K562 (cell line): ENCODE data around the gene WWOX.

Experiments
- KDM5B ChIP-seq: fragments of 200-600 bp; sonication (generic); IDR thresholded peaks from 2 replicates; pipeline ENCODE4 v1.6.1; 2012; ENCODE audit warnings: low read depth, mild to moderate bottlenecking, moderate library complexity, low read length, control low read depth, inconsistent platforms; ENCODE audit not compliant: insufficient replicate concordance
- NFYB ChIP-seq: IDR thresholded peaks from 2 replicates; pipeline ENCODE4 v1.6.1; 2011; ENCODE audit warnings: mild to moderate bottlenecking, moderate library complexity; ENCODE audit not compliant: insufficient read length; ENCODE audit errors: extremely low read depth
- SMC3 ChIP-seq: conservative IDR thresholded peaks from 2 replicates; pipeline ENCODE4 v1.6.1; 2011; ENCODE audit warnings: low read depth, low read length, improper control_type of control experiment; ENCODE audit not compliant: insufficient read depth
- ZFX ChIP-seq: sonication (generic); formaldehyde crosslinking; IDR thresholded peaks from 2 replicates; pipeline ENCODE4 v1.8.0; 2022; ENCODE audit warnings: mild to moderate bottlenecking, missing genetic modification reagents, moderate library complexity
- ZNF282 ChIP-seq: sonication (generic); formaldehyde crosslinking; IDR thresholded peaks from 2 replicates; pipeline ENCODE4 v1.8.1; 2023; ENCODE audit warnings: missing genetic modification reagents

DNA sequence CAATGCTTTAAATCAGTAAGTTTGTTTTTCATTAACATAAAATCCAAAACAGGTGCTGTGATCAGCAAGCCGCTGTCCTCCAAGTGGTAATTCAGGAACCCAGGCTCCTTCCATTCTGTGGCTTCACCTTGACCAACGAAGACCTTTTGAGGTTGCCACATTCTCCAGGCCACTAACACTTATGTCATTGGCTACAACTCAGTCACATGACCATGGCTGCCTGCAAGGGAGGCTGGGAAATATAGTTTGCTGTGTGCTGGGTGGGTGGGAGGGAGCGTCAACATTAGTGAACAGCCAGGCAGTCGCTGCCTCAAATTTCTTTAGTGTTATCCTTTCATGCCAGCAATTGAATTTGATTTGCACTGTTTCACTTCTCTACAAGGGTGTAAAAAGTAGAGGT lies 951.9 kb downstream of the WWOX start:
- TF ChIP-seq ZNF282 (CRISPR knock-in tag) (no peak), KDM5B (no peak), NFYB (no peak), SMC3 (no peak), ZFX (no peak)
